Thyroid gland (tissue), 4 donors: Measurements from ENCODE around the gene SPTBN1. TPM values are rescaled to one million over a fixed set of nuclear protein-coding genes. Genes with fewer than 3 reads are reported as not detected.
"Not testable (repeated sequence)": the region's sequence is repeated elsewhere in the genome, so short reads cannot be mapped to it uniquely, and the experiment has no call there.

Experiments used
- DNase-seq, 2 donors: peaks; one replicate each; pipeline ENCODE4 v3.0.0-alpha.2; 2019
- H3K27ac ChIP-seq, 3 donors: fragments of 200-600 bp; sonication (generic); 1 replicate in 2 of 3; 2 replicates in 1 of 3; pipeline ENCODE4 v1.5.1; 2016 to 2019; ENCODE audit warnings: mild to moderate bottlenecking in 1 of 3, moderate library complexity in 1 of 3
- H3K27me3 ChIP-seq: fragments of 200-600 bp; sonication (generic); one replicate; pipeline ENCODE4 v1.5.1; 2019
- H3K36me3 ChIP-seq, 2 donors: fragments of 200-600 bp; sonication (generic); one replicate each; pipeline ENCODE4 v1.5.1; 2016 to 2019
- H3K4me1 ChIP-seq, 2 donors: fragments of 200-600 bp; sonication (generic); one replicate each; pipeline ENCODE4 v1.5.1; 2017 to 2019
- H3K4me3 ChIP-seq, 3 donors: fragments of 200-600 bp; sonication (generic); replicated peaks in 1 of 3; 1 replicate in 2 of 3; 2 replicates in 1 of 3; pipeline ENCODE4 v1.5.1; 2016; ENCODE audit warnings: mild to moderate bottlenecking in 1 of 3
- H3K9me3 ChIP-seq: fragments of 200-600 bp; sonication (generic); one replicate; pipeline ENCODE4 v1.5.1; 2017
- CTCF ChIP-seq, 6 experiments: fragments of 200-600 bp in 3 of 6; fragments of 450-650 bp in 3 of 6; sonication (generic) in 3 of 6; IDR thresholded peaks; one replicate each; pipeline ENCODE4 v1.5.1; 2016 to 2019; ENCODE audit warnings: antibody characterized with exemption in 6 of 6, mild to moderate bottlenecking in 2 of 6, inconsistent platforms in 1 of 6, moderate library complexity in 1 of 6
- POLR2A ChIP-seq, 2 donors: fragments of 450-650 bp; IDR thresholded peaks; one replicate each; pipeline ENCODE4 v1.6.1; 2017; ENCODE audit warnings: antibody characterized with exemption in 2 of 2, mild to moderate bottlenecking in 2 of 2, moderate library complexity in 1 of 2
- WGBS, 2 donors: methylation state at CpG; one replicate each; pipeline ENCODE4 v1.1.5; 2017; 5-methylcytosine and 5-hydroxymethylcytosine counted together
- intact Hi-C: fragments of 100-400 bp; cut with DNase I; formaldehyde crosslinking; loops from one replicate; pipeline ENCODE4 v1.15.1; 2023
- total RNA-seq, 4 donors: library from RNA; depleted of rRNA; stranded (reverse); fragments of >200 nt; gene quantifications; one replicate each; pipeline ENCODE4 v1.2.3, GENCODE V29; 2016

SPTBN1 gene
- total RNA-seq, 4 donors from 2014 or later = 381 to 513 (median 419) TPM

GRCh38 chr2:54697934-54698333 is 241.8 kb downstream of the SPTBN1 start:
- intact Hi-C loops = no loop called here
- H3K27ac ChIP-seq = no peak overlapping the region
- peaks cover 3 to 10% of the 10 kb centered on the region in 2 donors for H3K4me1 ChIP-seq
- no peak overlapping the region for H3K4me3 ChIP-seq
- H3K36me3 ChIP-seq = no peaks in the 10 kb centered on the region
- no peak for DNase-seq
- TF ChIP-seq POLR2A (IDR thresholded peaks at IDR 0.05) = no peak
- no peak for TF ChIP-seq CTCF (IDR thresholded peaks at IDR 0.05)
- WGBS, 2 donors = 86 to 94% methylated on average over 1 of the region's 1 CpG
- H3K27me3 ChIP-seq = no peaks in the 10 kb centered on the region
- H3K9me3 ChIP-seq = no peaks in the 10 kb centered on the region

- DNase-seq, H3K9me3 ChIP-seq, H3K27me3 ChIP-seq, H3K27ac ChIP-seq, intact Hi-C loops, H3K4me1 ChIP-seq, H3K36me3 ChIP-seq, H3K4me3 ChIP-seq: not testable (repeated sequence)
- WGBS, 2 donors = 83 to 86% methylated on average over 5 of the region's 37 CpGs
These were observed 242.8 kb downstream of the SPTBN1 start for GRCh38 chr2:54698926-54699325.

- H3K27me3 ChIP-seq = no peaks in the 10 kb centered on the region
- WGBS, 2 donors = 40 to 42% methylated on average over 2 of the region's 2 CpGs
- TF ChIP-seq CTCF (IDR thresholded peaks at IDR 0.05) (no peak), POLR2A (IDR thresholded peaks at IDR 0.05) (no peak)
- H3K4me3 ChIP-seq = no peak overlapping the region
- DNase-seq = no peak
- H3K9me3 ChIP-seq = no peaks in the 10 kb centered on the region
- H3K4me1 ChIP-seq = peaks cover 3% of the 10 kb centered on the region in 2 donors
- H3K36me3 ChIP-seq = no peaks in the 10 kb centered on the region
- no peak overlapping the region for H3K27ac ChIP-seq
- intact Hi-C loops = loop anchor here (5.0 to 10.0 kb wide), 3 partner anchors 32 to 522 kb away; no protein-coding TSS in a partner anchor
These were observed 243.5 kb downstream of the SPTBN1 start for GRCh38 chr2:54699665-54700064.

- H3K36me3 ChIP-seq = no peaks in the 10 kb centered on the region
- H3K4me3 ChIP-seq = no peak overlapping the region
- H3K27ac ChIP-seq = no peak overlapping the region
- no peaks in the 10 kb centered on the region for H3K27me3 ChIP-seq
- DNase-seq = no peak
- H3K9me3 ChIP-seq = no peaks in the 10 kb centered on the region
- TF ChIP-seq POLR2A (IDR thresholded peaks at IDR 0.05) (no peak), CTCF (IDR thresholded peaks at IDR 0.05) (no peak)
- 89 to 92% methylated on average over 2 of the region's 2 CpGs for WGBS, 2 donors
- peaks cover 3% of the 10 kb centered on the region in 2 donors for H3K4me1 ChIP-seq
- intact Hi-C loops = loop anchor here (5.0 to 10.0 kb wide), 3 partner anchors 34 to 524 kb away; no protein-coding TSS in a partner anchor
These were observed 244.9 kb downstream of the SPTBN1 start for GRCh38 chr2:54701029-54701428.

- Histone ChIP-seq H3K27ac (peak overlapping the region in 2 of 3 donors; percentile 6 to 9), H3K4me1 (peaks cover 11% of the 10 kb centered on the region in 2 donors), H3K27me3 (no peaks in the 10 kb centered on the region), H3K9me3 (no peaks in the 10 kb centered on the region), H3K4me3 (no peak overlapping the region), H3K36me3 (no peaks in the 10 kb centered on the region)
- no peak for DNase-seq
- WGBS, 2 donors = 90 to 97% methylated on average over 1 of the region's 1 CpG
- TF ChIP-seq POLR2A (IDR thresholded peaks at IDR 0.05) = no peak
- no peak for TF ChIP-seq CTCF (IDR thresholded peaks at IDR 0.05)
- intact Hi-C loops = loop anchor here (5.0 to 10.0 kb wide), 3 partner anchors 37 to 527 kb away; no protein-coding TSS in a partner anchor
These were observed 248.1 kb downstream of the SPTBN1 start for GRCh38 chr2:54704238-54704637.
